ENCODE data around the gene DIS3L2.

DNA sequence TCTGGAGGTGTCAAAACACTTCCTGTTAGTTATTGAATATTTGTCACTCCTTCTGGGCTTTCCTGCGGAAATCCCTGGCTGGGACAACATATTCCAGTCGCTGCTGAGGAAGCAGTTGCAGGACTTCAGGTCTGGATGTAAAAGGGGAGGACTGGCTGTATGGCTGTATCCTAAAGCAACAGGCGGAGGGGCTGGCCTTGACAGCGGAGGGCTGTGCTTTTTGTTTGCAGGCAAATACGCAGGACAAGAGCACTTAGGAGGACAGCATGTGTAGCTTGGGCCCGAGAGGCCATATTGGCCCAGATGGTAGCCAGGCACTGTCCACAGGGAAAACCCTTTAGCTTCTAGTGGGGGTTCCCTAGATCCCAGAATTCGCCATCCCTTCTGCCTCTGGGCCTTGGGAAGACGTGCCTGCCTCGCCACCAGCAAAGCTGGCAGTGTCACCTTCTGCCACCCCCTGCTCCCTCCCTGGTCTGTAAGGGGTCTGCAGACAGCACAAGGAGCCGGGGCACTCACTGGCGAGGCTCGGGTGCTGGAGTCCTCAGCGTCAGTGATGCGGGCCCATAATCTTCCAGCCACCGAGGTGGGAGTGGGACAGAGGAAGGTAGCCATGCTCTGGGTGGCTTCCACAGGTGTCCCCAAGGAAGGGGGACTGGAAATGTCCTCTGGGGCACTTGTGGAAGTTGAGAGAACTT, 42.0 kb upstream of the DIS3L2 start:
- TF ChIP-seq EZH2 (IDR thresholded peaks at IDR 0.05; ENCODE audit: borderline replicate concordance, low read length) = no peak
- TF ChIP-seq CTCF (IDR thresholded peaks at IDR 0.05; ENCODE audit: low read length) = no peak

Measured in OCI-LY1 (cell line).